Endothelial cell (in vitro differentiated cells): ENCODE results near the gene RAVER1. TPM values are rescaled to one million over a fixed set of nuclear protein-coding genes. Genes with fewer than 3 reads are reported as not detected.

Source experiments
- DNase-seq: peaks from one replicate; pipeline ENCODE4 v3.0.0; 2021; ENCODE audit warnings: low spot score
- H3K27ac Mint-ChIP-seq: one replicate; pipeline ENCODE4 v1.8.0; 2021; ENCODE audit warnings: mixed read lengths, inconsistent platforms; ENCODE audit not compliant: unreplicated experiment
- H3K27me3 Mint-ChIP-seq: one replicate; pipeline ENCODE4 v1.8.0; 2021; ENCODE audit warnings: mild to moderate bottlenecking, moderate library complexity, mixed read lengths, inconsistent platforms; ENCODE audit not compliant: unreplicated experiment
- H3K36me3 Mint-ChIP-seq: one replicate; pipeline ENCODE4 v1.8.0; 2021; ENCODE audit warnings: mild to moderate bottlenecking, low read depth, mixed read lengths, inconsistent platforms; ENCODE audit not compliant: unreplicated experiment
- H3K4me1 Mint-ChIP-seq: one replicate; pipeline ENCODE4 v1.8.0; 2021; ENCODE audit warnings: mild to moderate bottlenecking, mixed read lengths, inconsistent platforms; ENCODE audit not compliant: unreplicated experiment
- H3K4me3 Mint-ChIP-seq: one replicate; pipeline ENCODE4 v1.8.0; 2021; ENCODE audit warnings: mild to moderate bottlenecking, mixed read lengths, inconsistent platforms; ENCODE audit not compliant: unreplicated experiment
- H3K9me3 Mint-ChIP-seq: one replicate; pipeline ENCODE4 v1.8.0; 2021; ENCODE audit warnings: mixed read lengths, inconsistent platforms; ENCODE audit not compliant: unreplicated experiment
- CTCF ChIP-seq: fragments of 200-600 bp; sonication (generic); IDR thresholded peaks from one replicate; pipeline ENCODE4 v1.5.0; 2021; ENCODE audit warnings: antibody characterized with exemption; ENCODE audit not compliant: unreplicated experiment
- total RNA-seq: library from RNA; stranded (reverse); fragmentation: NEBNext Ultra II Directional; extraction: Animal tissue kit (Norgen Biotek cat#: 25700); gene quantifications from one replicate; pipeline ENCODE4 v1.2.1, GENCODE V29; 2021; ENCODE audit not compliant: unreplicated experiment

Gene RAVER1
- total RNA-seq, 1 donor from 2014 or later: 46.1 TPM

GRCh38 chr19:10317045-10317856 lies 16.1 kb downstream of the RAVER1 start:
- DNase-seq: no peak
- H3K27me3 Mint-ChIP-seq: peaks cover 13% of the 10 kb centered on the region
- no peak overlapping the region for H3K27ac Mint-ChIP-seq
- H3K36me3 Mint-ChIP-seq: peaks cover 20% of the 10 kb centered on the region
- H3K9me3 Mint-ChIP-seq: no peaks in the 10 kb centered on the region
- no peak for TF ChIP-seq CTCF
- peaks cover 6% of the 10 kb centered on the region for H3K4me1 Mint-ChIP-seq
- no peak overlapping the region for H3K4me3 Mint-ChIP-seq

- peak overlapping the region; percentile 94 for H3K4me3 Mint-ChIP-seq
- H3K27ac Mint-ChIP-seq: no peak overlapping the region
- no peak for DNase-seq
- peaks cover 14% of the 10 kb centered on the region for H3K36me3 Mint-ChIP-seq
- TF ChIP-seq CTCF: no peak
- H3K9me3 Mint-ChIP-seq: no peaks in the 10 kb centered on the region
- peaks cover 6% of the 10 kb centered on the region for H3K4me1 Mint-ChIP-seq
- peaks cover 8% of the 10 kb centered on the region for H3K27me3 Mint-ChIP-seq
Measured at GRCh38 chr19:10316229-10317044, 16.9 kb downstream of the RAVER1 start.

- H3K4me1 Mint-ChIP-seq: peaks cover 6% of the 10 kb centered on the region
- peak within 1 kb of the TSS; percentile 94 for H3K4me3 Mint-ChIP-seq
- no peaks in the 10 kb centered on the region for H3K9me3 Mint-ChIP-seq
- TF ChIP-seq CTCF: no peak
- peaks cover 8% of the 10 kb centered on the region for H3K27me3 Mint-ChIP-seq
- H3K27ac Mint-ChIP-seq: peak within 1 kb of the TSS; percentile 50
- DNase-seq: peak; percentile 81
- peaks cover 14% of the 10 kb centered on the region for H3K36me3 Mint-ChIP-seq
Measured at GRCh38 chr19:10315335-10316214, 17.8 kb downstream of the RAVER1 start, which contains the start of gene FDX2. TSS of gene FDX2 (minus strand) at chr19:10316015. CDS start at chr19:10315996, 19 bp downstream.

GRCh38 chr19:10309423-10309822 lies 23.9 kb downstream of the RAVER1 start, which contains the start of gene ZGLP1:
TSS of gene ZGLP1 (minus strand) at chr19:10309815.
- peaks cover 2% of the 10 kb centered on the region for H3K27me3 Mint-ChIP-seq
- H3K4me1 Mint-ChIP-seq: no peaks in the 10 kb centered on the region
- TF ChIP-seq CTCF: no peak
- H3K9me3 Mint-ChIP-seq: no peaks in the 10 kb centered on the region
- H3K36me3 Mint-ChIP-seq: peaks cover 4% of the 10 kb centered on the region
- DNase-seq: no peak
- H3K4me3 Mint-ChIP-seq: peak within 1 kb of the TSS; percentile 11
- no peak within 1 kb of the TSS for H3K27ac Mint-ChIP-seq
